K562 (cell line): Measurements from ENCODE around the gene ELK1. TPM values are rescaled to one million over a fixed set of nuclear protein-coding genes. Genes with fewer than 3 reads are reported as not detected.

Experiments
- CBX3 ChIP-seq, 2 experiments: IDR thresholded peaks; 1 replicate in 1 of 2; 2 replicates in 1 of 2; pipeline ENCODE4 v1.6.1; 2012; ENCODE audit warnings: inconsistent platforms in 2 of 2, low read length in 2 of 2, borderline replicate concordance in 1 of 2, control low read depth in 1 of 2
- KDM4B ChIP-seq, 2 experiments: fragments of 450-650 bp in 1 of 2; sonication (generic) in 1 of 2; IDR thresholded peaks; 2 replicates each; pipeline ENCODE4 v1.6.1; 2016 to 2017; ENCODE audit warnings: borderline replicate concordance in 2 of 2, antibody characterized with exemption in 1 of 2, low read depth in 1 of 2, mild to moderate bottlenecking in 1 of 2
- KLF13 ChIP-seq: fragments of 450-650 bp; IDR thresholded peaks from 2 replicates; pipeline ENCODE4 v1.6.1; 2016; ENCODE audit warnings: missing genetic modification characterization, low read depth, mild to moderate bottlenecking, missing compliant biosample characterization, moderate library complexity, borderline replicate concordance
- MGA ChIP-seq: fragments of 450-650 bp; IDR thresholded peaks from 2 replicates; pipeline ENCODE4 v1.6.1; 2016; ENCODE audit warnings: mild to moderate bottlenecking, moderate library complexity
- POLR2G ChIP-seq: fragments of 200-400 bp; formaldehyde crosslinking; IDR thresholded peaks from 2 replicates; pipeline ENCODE4 v1.6.1; 2017; ENCODE audit warnings: low read depth, mild to moderate bottlenecking, antibody characterized with exemption, low read length, moderate library complexity
- STAT5B ChIP-seq: fragments of 250-450 bp; sonication (Bioruptor Pico); IDR thresholded peaks from 2 replicates; pipeline ENCODE4 v1.8.0; 2021; ENCODE audit warnings: mild to moderate bottlenecking, inconsistent platforms
- ZBTB1 ChIP-seq: sonication (generic); formaldehyde crosslinking; IDR thresholded peaks from 2 replicates; pipeline ENCODE4 v1.8.1; 2023; ENCODE audit warnings: missing genetic modification reagents, low read depth, mild to moderate bottlenecking, borderline replicate concordance
- ZBTB7A ChIP-seq: IDR thresholded peaks from 2 replicates; pipeline ENCODE4 v1.6.1; 2011; ENCODE audit warnings: low read depth, mild to moderate bottlenecking, low read length, moderate library complexity, borderline replicate concordance; ENCODE audit not compliant: control insufficient read depth
- ZNF57 ChIP-seq: fragments of 450-650 bp; formaldehyde crosslinking; IDR thresholded peaks from 2 replicates; pipeline ENCODE4 v1.4.0; 2020; ENCODE audit warnings: mild to moderate bottlenecking, moderate library complexity
- polyA plus RNA-seq, 8 experiments: library from polyadenylated mRNA; depleted of rRNA in 4 of 8; stranded (reverse) in 5 of 8; unstranded in 3 of 8; fragments of >200 nt; fragmentation: Nextera tagmentation in 2 of 8; fragmentation: Illumina TruSeq in 1 of 8; extraction: Ambion mirVana in 2 of 8; extraction: Trizol in 1 of 8; gene quantifications; 2 replicates each; pipeline versions ENCODE4 v1.2.1 to v1.2.3, GENCODE V29; 2011 to 2014; ENCODE audit warnings: inconsistent platforms in 1 of 8, missing spikeins in 1 of 8
- total RNA-seq, 7 experiments: library from RNA; depleted of rRNA in 6 of 7; stranded (reverse); fragments of >200 nt in 6 of 7; fragmentation: Illumina TruSeq in 2 of 7; extraction: Trizol in 2 of 7; gene quantifications; 2 replicates each; pipeline versions ENCODE4 v1.2.1 to v1.2.3, GENCODE V29; 2011 to 2021; ENCODE audit warnings: low replicate concordance in 1 of 7

Gene ELK1
- total and polyA plus RNA-seq, 9 of the 15 experiments (the other 6 are each of a cell fraction or from before 2014, with no cell fraction given), result 4.4 to 74.9 (median 26.5) TPM

- TF ChIP-seq ZBTB1 (CRISPR knock-in tag) (peak; percentile 91; the same call in 1 of the 2 replicates), POLR2G (peak; percentile 95), KLF13 (tag) (peak; percentile 92), ZNF57 (CRISPR knock-in tag) (no peak), STAT5B (CRISPR knock-in tag) (no peak), MGA (0 out of 2 replicates have a peak, but pooled peaks have one; percentile 51), KDM4B (IDR thresholded peaks at IDR 0.05; ENCODE audit: borderline replicate concordance in 2 of 2, low read depth in 1 of 2) (0 out of 4 replicates have a peak, but pooled peaks of 1 of the 2 experiments have one; percentile 27), CBX3 (IDR thresholded peaks at IDR 0.05; ENCODE audit: borderline replicate concordance in 1 of 2, low read length in 2 of 2) (0 out of 3 replicates have a peak, but pooled peaks of 1 of the 2 experiments have one; percentile 11), ZBTB7A (peak; percentile 67)
These were observed at the start of gene ELK1 (continued) for GRCh38 chrX:47650164-47651042.
